Urinary bladder (tissue), 4 donors: ENCODE measurements around the gene MAPK8IP3. TPM values are rescaled to one million over a fixed set of nuclear protein-coding genes. Genes with fewer than 3 reads are reported as not detected.
A peak's percentile ranks its signal among the peaks of the same experiment; 100 is the strongest.

Source experiments
- DNase-seq: peaks from one replicate; pipeline ENCODE4 v3.0.0-alpha.2; 2015; ENCODE audit errors: extremely low spot score
- H3K27ac ChIP-seq: one replicate; pipeline ENCODE4 v1.5.1; 2013; ENCODE audit warnings: low read depth, mild to moderate bottlenecking, moderate library complexity
- H3K36me3 ChIP-seq: one replicate; pipeline ENCODE4 v1.6.1; 2013; ENCODE audit warnings: mild to moderate bottlenecking, moderate library complexity; ENCODE audit not compliant: insufficient read depth
- H3K4me1 ChIP-seq: one replicate; pipeline ENCODE4 v1.6.1; 2013; ENCODE audit warnings: mild to moderate bottlenecking, moderate library complexity; ENCODE audit not compliant: insufficient read depth
- H3K4me3 ChIP-seq: one replicate; pipeline ENCODE4 v1.5.1; 2013; ENCODE audit warnings: low read depth, low read length
- WGBS: extraction: QIAGEN DNeasy Blood & Tissue Kit; methylation state at CpG from one replicate; pipeline ENCODE4 v1.1.7; 2013; 5-methylcytosine and 5-hydroxymethylcytosine counted together
- polyA plus RNA-seq: library from polyadenylated mRNA; stranded (reverse); fragments of 200-250 nt; gene quantifications from one replicate; pipeline ENCODE4 v1.2.3, GENCODE V29; 2013
- total RNA-seq: library from RNA; depleted of rRNA; stranded (reverse); fragments of >200 nt; gene quantifications from one replicate; pipeline ENCODE4 v1.2.3, GENCODE V29; 2014
- donor health status: healthy with polysubstance abuse.
- donor health status: healthy.

The MAPK8IP3 gene
- total and polyA plus RNA-seq, 2 donors: 36.8 to 47.0 TPM

- H3K36me3 ChIP-seq: peaks cover 5% of the 10 kb centered on the region
- 83% methylated on average over 28 of the region's 28 CpGs for WGBS
- H3K4me3 ChIP-seq: no peak overlapping the region
- DNase-seq: no peak
- H3K27ac ChIP-seq: no peak overlapping the region
- no peaks in the 10 kb centered on the region for H3K4me1 ChIP-seq
These were observed 70.1 kb downstream of the MAPK8IP3 start for GRCh38 chr16:1775846-1776671.

- peaks cover 5% of the 10 kb centered on the region for H3K36me3 ChIP-seq
- DNase-seq: no peak
These were observed 70.6 kb downstream of the MAPK8IP3 start for GRCh38 chr16:1776672-1776955.

GRCh38 chr16:1776991-1777374 is 71.0 kb downstream of the MAPK8IP3 start:
- WGBS: 86% methylated on average over 22 of the region's 22 CpGs
- Histone ChIP-seq H3K36me3 (peaks cover 5% of the 10 kb centered on the region), H3K27ac (no peak overlapping the region), H3K4me1 (no peaks in the 10 kb centered on the region), H3K4me3 (no peak overlapping the region)
- no peak for DNase-seq

More at GRCh38 chr16:1776672-1776955, 70.6 kb downstream of the MAPK8IP3 start:
- WGBS: 77% methylated on average over 13 of the region's 13 CpGs
- Histone ChIP-seq H3K4me3 (no peak overlapping the region), H3K4me1 (no peaks in the 10 kb centered on the region), H3K27ac (no peak overlapping the region)

GRCh38 chr16:1777375-1778199 is 71.6 kb downstream of the MAPK8IP3 start:
- H3K36me3 ChIP-seq: peaks cover 5% of the 10 kb centered on the region
- H3K27ac ChIP-seq: no peak overlapping the region
- 80% methylated on average over 36 of the region's 36 CpGs for whole genome bisulfite sequencing
- no peak overlapping the region for H3K4me3 ChIP-seq
- no peaks in the 10 kb centered on the region for H3K4me1 ChIP-seq
- DNase-seq: no peak

- H3K4me3 ChIP-seq: no peak overlapping the region
- no peak overlapping the region for H3K27ac ChIP-seq
- DNase-seq: no peak
- no peaks in the 10 kb centered on the region for H3K4me1 ChIP-seq
- WGBS: 85% methylated on average over 34 of the region's 34 CpGs
- peaks cover 5% of the 10 kb centered on the region for H3K36me3 ChIP-seq
These were observed 72.5 kb downstream of the MAPK8IP3 start for GRCh38 chr16:1778200-1779179.

- Histone ChIP-seq H3K4me1 (no peaks in the 10 kb centered on the region), H3K36me3 (peaks cover 5% of the 10 kb centered on the region), H3K4me3 (no peak overlapping the region), H3K27ac (no peak overlapping the region)
- WGBS: 79% methylated on average over 8 of the region's 8 CpGs
- DNase-seq: no peak
These were observed 73.3 kb downstream of the MAPK8IP3 start for GRCh38 chr16:1779234-1779701.

GRCh38 chr16:1779741-1780676 is 74.0 kb downstream of the MAPK8IP3 start:
- Histone ChIP-seq H3K27ac (no peak overlapping the region), H3K36me3 (peaks cover 5% of the 10 kb centered on the region), H3K4me3 (no peak overlapping the region), H3K4me1 (no peaks in the 10 kb centered on the region)
- 85% methylated on average over 27 of the region's 27 CpGs for WGBS
- no peak for DNase-seq

- no peak for DNase-seq
- Histone ChIP-seq H3K4me3 (no peak overlapping the region), H3K4me1 (no peaks in the 10 kb centered on the region), H3K27ac (no peak overlapping the region), H3K36me3 (peaks cover 5% of the 10 kb centered on the region)
- WGBS: 81% methylated on average over 6 of the region's 6 CpGs
These were observed 74.7 kb downstream of the MAPK8IP3 start for GRCh38 chr16:1780677-1781072.

GRCh38 chr16:1781254-1781653 is 75.3 kb downstream of the MAPK8IP3 start:
- Histone ChIP-seq H3K4me1 (no peaks in the 10 kb centered on the region), H3K27ac (no peak overlapping the region), H3K4me3 (peak overlapping the region; percentile 91), H3K36me3 (peaks cover 5% of the 10 kb centered on the region)
- WGBS: 67% methylated on average over 20 of the region's 20 CpGs
- DNase-seq: no peak

- under 1% methylated on average over 70 of the region's 70 CpGs for WGBS
- Histone ChIP-seq H3K4me1 (no peaks in the 10 kb centered on the region), H3K36me3 (peaks cover 5% of the 10 kb centered on the region), H3K4me3 (peak overlapping the region; percentile 91), H3K27ac (peak overlapping the region; percentile 64)
- no peak for DNase-seq
These were observed 75.9 kb downstream of the MAPK8IP3 start for GRCh38 chr16:1781758-1782407.

GRCh38 chr16:1782408-1783264 is 76.6 kb downstream of the MAPK8IP3 start, which contains the start of the genes NUBP2 and SPSB3:
Gene NUBP2 (plus strand): TSS chr16:1782960. CDS start chr16:1783021, 61 bp downstream.
Gene SPSB3 (minus strand): TSS chr16:1782571. CDS start chr16:1781483, 1,088 bp downstream.
- H3K36me3 ChIP-seq: peaks cover 2% of the 10 kb centered on the region
- peak; percentile 100 for DNase-seq
- no peaks in the 10 kb centered on the region for H3K4me1 ChIP-seq
- H3K27ac ChIP-seq: peak within 1 kb of the TSS; percentile 64
- H3K4me3 ChIP-seq: peak within 1 kb of the TSS; percentile 91
- under 1% methylated on average over 102 of the region's 102 CpGs for WGBS
